Suppressor macrophage (primary cell): ENCODE results near the gene PRICKLE2.

Experiments used
- DNase-seq, 4 experiments: peaks; one replicate each; pipeline ENCODE4 v3.0.0-alpha.2; 2020 to 2022

The PRICKLE2 gene

GRCh38 chr3:64155328-64155727 lies 69.9 kb downstream of the PRICKLE2 start:
- DNase-seq: no peak

GRCh38 chr3:64152676-64153466 lies 72.4 kb downstream of the PRICKLE2 start:
- no peak for DNase-seq

GRCh38 chr3:64152086-64152485 lies 73.2 kb downstream of the PRICKLE2 start:
- DNase-seq: no peak

- no peak for DNase-seq
These were observed 73.9 kb downstream of the PRICKLE2 start for GRCh38 chr3:64151342-64151871.

DNA sequence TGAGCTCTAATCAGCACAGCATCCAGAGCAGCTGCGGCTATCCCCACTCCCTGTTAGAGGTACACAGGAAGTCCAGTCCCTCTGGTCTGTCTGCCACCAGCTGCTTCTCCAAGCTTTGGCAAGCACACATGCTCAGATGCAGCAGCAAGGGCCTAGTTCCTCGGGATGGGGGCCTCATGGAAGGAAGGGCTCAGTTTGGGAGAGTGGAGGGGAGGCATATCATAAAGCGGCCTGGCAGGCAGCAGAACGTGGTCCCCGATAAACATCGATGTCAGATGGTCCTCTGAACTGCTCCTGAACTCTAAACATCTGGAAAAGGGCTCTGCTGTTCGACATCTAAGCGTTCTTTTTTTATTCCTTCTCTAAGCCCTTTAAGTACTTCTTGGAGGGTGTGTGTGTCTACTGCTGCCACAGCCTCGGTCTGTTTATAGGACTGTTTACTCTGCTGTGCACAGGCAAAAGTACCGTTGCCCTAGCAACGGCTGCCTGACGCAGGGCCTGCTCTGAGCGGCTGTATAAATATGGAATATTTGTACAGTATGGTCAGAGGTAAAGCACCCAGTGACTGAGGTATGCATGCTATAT lies 74.6 kb downstream of the PRICKLE2 start:
- DNase-seq: no peak

- DNase-seq: no peak
These were observed 75.4 kb downstream of the PRICKLE2 start for GRCh38 chr3:64149886-64150285.

DNA sequence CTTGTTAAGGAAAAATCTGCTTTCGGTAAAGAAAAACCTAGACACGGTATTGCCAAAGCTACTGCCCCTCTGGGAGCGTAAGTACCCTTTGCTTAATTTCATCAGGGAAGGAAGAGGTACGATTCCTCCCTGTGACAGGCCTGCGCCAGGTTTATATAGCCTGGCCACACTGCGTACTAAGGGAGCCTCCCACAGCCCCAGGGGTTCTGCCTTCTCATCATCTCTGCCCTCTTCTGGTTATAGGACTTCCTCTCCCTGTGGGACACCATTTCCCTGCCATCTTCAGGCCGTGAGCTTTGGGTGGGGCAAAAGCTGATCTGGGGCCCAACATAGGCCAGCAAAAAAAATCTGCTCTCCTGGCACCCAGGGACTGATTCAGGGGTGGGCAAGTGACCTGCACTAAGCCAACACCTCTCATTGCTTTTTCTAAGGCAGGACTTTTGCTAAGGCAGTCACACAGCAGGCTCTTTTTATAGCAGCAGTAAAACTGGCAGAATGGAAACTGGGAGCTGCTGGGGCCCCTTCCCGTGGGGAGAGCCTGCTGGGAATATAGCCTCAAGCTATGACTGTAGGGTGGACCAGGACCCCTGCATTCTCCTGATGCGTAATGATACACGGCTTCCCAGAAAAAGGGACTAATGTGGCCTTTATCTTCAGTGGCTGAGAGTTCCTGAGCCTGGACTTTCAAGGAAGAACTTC lies 76.2 kb downstream of the PRICKLE2 start:
- no peak for DNase-seq

DNA sequence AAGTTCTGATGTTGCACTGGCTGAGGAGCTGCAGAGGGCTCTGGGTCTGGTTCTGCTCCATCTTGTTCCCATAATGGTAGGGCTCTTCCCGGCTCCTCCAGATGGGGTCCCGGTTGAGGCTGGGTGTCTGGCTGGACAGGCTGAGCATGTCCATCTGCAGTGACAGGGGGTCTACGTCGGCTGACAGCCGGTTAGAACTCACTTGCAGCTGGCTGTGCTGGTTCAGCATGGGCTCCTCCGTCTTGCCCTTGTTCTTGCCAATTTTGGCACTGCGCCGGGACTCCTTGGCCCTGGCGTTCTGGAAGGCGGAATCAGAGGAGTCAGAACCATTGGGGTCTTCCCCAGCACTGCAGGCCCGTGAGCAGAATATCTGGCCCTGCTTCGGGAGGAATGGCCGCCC lies 78.1 kb downstream of the PRICKLE2 start:
- DNase-seq: no peak

- DNase-seq: no peak
These were observed 79.8 kb downstream of the PRICKLE2 start for GRCh38 chr3:64145438-64145837.

- no peak for DNase-seq
These were observed 80.9 kb downstream of the PRICKLE2 start for GRCh38 chr3:64144241-64144900.

DNA sequence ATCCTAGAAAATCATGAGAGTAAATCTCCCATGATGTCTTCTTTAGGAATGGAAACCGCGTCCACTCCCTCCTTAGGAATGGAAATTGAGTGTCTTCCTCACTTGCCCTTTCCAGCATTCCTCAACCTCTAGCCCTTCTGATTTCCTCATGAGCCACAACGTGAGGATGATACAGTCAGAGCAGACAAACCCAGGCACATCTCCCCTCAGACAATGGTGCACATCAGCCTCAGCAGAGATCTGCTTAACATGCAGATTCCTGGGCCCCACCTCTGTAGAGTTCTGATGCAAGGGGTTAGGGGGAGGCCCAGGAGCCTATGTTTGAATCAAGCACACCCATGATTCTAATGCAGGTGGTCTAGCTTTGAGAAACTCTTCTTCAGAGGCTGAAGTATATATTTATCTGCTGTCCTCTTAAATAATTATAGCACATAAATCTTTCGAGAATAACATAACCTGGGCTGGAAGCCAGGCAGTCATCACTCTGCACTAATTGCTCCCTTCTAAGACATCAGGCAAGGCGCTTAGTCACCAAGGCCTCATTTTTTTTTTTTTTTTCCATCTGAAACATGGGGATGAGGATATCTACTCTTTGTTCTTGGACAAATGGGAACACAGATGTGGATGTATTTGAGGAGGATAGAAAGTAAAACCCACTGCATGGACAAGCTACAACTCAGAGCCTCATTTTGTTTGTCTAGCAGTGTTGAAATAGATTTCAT lies 81.7 kb downstream of the PRICKLE2 start:
- DNase-seq: no peak

- DNase-seq: no peak
These were observed 83.8 kb downstream of the PRICKLE2 start for GRCh38 chr3:64141476-64141875.

- DNase-seq: no peak
These were observed 84.6 kb downstream of the PRICKLE2 start for GRCh38 chr3:64140651-64141050.

DNA sequence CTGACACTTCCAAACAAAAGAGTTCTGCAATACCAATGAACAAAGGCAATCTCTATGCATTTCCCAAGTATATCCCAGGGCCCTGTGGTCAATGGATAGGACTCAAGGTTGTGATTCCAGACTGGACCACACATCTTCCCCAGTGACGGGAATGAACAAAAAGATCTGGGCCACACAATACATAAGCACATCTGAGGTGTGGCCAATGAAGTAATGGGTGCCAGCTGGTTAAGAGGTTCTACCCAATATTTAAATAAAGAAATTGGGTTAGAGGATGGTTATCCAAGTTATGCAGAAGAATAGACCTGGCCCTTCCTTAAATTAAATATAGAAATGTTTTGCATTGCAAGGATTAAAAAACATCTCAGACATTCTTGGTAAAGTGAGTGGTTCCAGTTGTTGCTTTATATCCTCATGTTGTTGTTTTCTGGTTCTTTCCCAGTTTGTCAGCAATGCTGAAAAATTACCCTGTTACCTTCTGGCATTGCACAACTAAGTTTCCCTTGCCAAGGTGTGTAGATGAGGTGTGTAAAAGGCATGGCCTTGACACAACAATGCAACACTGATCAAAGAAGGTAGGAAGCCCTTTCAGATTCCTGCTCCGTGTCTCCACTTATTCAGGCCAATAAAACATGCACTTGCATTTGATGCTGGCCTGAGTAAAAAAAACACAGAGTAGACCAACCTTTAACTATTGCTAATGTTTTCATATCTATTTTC lies 86.5 kb downstream of the PRICKLE2 start:
- DNase-seq: no peak

GRCh38 chr3:64138046-64138445 lies 87.2 kb downstream of the PRICKLE2 start:
- DNase-seq: no peak

- DNase-seq: no peak
These were observed 90.4 kb downstream of the PRICKLE2 start for GRCh38 chr3:64134882-64135281.

DNA sequence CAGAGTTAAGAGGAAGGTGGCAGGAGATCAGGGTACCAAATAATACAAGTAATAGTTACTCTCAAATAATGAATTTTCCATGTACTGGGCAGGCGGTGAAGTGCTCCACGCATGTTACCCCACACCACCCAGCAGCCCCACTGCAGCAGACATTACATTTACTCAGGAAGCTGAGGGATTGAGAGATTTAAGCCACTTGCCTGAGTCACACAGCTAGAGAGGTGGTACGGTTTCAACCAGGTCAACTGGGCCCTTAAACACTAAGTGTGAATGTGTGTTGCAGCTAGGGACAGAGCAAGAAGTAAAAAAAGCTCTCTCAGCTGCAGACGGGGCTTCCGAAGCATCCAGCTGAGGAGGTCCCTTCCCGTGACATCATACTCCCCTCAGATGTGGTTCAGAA lies 91.3 kb downstream of the PRICKLE2 start:
- DNase-seq: no peak

- DNase-seq: no peak
These were observed 92.0 kb downstream of the PRICKLE2 start for GRCh38 chr3:64133272-64133671.

GRCh38 chr3:64131725-64132469 lies 93.4 kb downstream of the PRICKLE2 start:
- no peak for DNase-seq

DNA sequence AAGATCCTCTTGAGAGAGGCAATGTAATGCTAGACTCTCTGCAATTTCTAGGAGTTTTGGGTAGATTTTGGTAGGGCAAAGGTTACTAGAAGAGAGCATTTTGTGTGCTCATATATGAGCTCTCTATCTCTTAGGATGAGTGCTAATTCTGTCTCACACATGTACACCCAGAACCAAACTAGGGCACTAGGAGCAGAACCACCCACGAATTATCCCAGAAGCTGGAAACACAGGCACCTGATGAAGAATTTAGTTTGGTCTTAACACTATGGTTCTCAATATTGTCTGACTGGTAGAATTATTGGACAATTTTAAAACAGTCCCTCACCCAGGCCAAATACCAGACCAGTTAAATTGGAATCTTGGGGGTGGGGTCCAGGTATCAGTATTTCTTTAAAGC lies 94.8 kb downstream of the PRICKLE2 start:
- no peak for DNase-seq

DNA sequence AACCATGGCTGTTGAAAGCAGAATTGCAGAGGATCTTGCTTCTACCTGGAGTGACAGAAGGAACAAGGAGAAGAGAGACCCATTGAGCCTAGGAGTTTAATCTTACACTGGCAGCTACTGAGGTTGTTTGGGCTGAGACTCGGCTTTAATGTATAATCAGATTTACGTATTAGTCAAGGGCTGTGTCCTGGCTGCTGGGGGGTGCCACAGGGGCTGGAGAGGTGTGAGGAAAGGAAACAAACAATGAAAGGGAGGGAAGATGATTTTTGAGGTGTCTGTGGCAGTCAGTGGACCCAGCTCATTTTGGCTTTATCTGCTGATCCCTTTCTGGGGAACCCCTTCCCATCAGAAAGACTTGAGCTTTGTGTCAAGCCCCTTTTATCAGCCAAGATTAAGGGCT lies 95.7 kb downstream of the PRICKLE2 start:
- DNase-seq: no peak
